HG03457 (cell line): Measurements from ENCODE around the gene PDSS2.

Experiments used
- ATAC-seq: cut with Tn5 transposase; IDR thresholded peaks from one replicate; pipeline ENCODE4 v1.9.1; 2021; ENCODE audit warnings: moderate number of reproducible peaks; ENCODE audit not compliant: unreplicated experiment

PDSS2 gene

DNA sequence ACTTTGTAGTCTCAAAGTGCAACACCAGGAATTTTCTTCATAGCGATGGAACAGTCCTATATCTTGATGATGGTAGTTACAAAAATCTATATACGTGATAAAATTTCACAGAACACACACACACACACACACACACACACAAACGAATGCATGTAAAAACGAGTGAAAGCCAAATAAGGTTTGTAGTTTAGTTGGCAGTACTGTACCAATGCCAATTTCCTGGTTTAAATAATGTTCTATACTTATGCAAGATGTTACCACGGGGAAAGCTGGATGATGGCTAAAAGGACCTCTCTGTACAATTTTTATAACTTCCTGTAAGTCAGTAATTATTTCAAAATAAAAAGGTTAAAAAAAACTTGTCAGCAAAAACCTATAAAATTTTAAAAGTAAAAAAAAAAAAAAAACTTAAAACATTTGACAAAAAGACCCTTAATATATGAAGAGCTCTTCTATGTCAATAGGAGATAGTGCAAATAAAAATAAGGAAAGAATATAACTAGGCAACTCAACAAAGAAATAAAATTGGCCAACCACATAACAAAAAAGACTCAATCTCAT, 37.6 kb downstream of the PDSS2 start:
- ATAC-seq = no peak

- no peak for ATAC-seq
These were observed 39.6 kb downstream of the PDSS2 start for GRCh38 chr6:107419733-107420132.

DNA sequence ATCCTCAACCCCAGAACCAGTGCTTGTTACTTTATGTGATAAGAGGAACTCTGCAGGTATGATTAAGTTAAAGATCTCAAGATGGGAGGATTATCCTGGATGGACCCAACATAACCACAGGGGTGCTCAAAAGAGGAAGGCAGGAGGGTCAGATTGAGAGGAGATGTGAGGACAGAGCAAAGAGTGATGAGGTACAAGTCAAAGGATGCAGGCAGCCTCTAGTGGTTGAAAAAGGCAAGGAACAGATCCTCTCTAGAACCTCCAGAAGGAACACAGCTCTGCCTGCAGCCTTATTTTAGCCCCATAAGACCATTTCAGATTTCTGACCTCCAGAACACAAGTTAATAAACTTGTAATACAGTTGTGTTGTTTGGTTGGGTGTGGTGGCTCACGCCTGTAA, 41.2 kb downstream of the PDSS2 start:
- ATAC-seq = no peak

DNA sequence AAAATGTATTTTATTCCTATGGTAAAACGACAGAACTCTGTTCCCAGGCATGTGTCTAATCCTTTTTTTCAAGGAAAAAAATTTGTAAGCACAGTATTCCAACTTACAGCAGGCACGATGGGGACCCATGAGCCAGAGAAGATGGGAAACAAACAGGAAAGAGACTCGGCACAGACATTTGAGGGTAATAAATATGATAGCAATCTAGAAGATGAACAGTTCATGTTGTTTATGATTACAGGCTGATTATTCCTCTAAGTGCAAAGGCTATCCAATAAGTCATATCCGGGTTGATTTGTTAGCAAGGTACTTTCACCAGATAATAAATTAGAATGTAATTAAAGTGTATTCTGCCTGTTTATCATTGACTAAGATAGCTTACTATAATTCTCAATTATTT, 43.2 kb downstream of the PDSS2 start:
- no peak for ATAC-seq

- no peak for ATAC-seq
These were observed 45.3 kb downstream of the PDSS2 start for GRCh38 chr6:107413966-107414645.

- ATAC-seq = no peak
These were observed 48.2 kb downstream of the PDSS2 start for GRCh38 chr6:107411161-107411560.

DNA sequence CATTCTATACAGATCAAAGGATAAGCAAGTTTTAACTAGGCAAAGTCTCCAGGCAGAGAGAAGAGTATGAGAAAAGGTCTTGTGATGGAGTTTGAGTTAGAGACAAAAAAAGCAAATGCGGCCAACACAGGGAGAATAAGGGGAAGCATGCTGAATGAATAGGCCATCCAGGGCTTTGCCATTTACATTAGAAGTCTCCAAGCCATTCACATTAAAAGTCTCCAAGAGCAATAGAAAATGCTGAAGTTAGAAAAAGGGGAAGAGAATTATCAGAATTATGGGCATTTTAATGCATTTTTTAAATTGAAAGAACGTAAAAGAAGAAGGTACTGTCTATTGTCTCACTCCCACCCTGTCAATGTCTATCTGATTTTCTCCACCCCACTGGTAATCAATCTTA, 49.4 kb downstream of the PDSS2 start:
- ATAC-seq = no peak

- ATAC-seq = no peak
These were observed 50.6 kb downstream of the PDSS2 start for GRCh38 chr6:107408714-107409113.

- ATAC-seq = no peak
These were observed 54.4 kb downstream of the PDSS2 start for GRCh38 chr6:107405002-107405401.

DNA sequence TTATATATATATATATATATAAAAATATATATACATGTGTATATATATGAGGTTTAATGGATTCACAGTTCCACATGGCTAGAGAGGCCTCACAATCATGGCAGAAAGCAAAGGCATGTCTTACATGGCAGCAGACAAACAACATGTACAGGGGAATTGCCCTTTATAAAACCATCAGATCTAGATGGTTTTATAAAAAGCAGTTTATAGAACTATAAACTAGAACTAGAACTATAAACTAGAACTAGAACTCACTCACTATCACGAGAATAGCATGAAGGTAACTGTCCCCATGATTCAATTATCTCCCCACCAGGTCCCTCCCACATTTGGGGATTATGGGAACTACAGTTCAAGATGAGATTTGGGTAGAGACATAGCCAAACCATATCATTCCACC, 56.8 kb downstream of the PDSS2 start:
- no peak for ATAC-seq

- ATAC-seq = no peak
These were observed 57.8 kb downstream of the PDSS2 start for GRCh38 chr6:107401573-107401972.

- ATAC-seq = no peak
These were observed 58.7 kb downstream of the PDSS2 start for GRCh38 chr6:107400616-107401147.

- no peak for ATAC-seq
These were observed 59.4 kb downstream of the PDSS2 start for GRCh38 chr6:107399935-107400334.

GRCh38 chr6:107398001-107398400, 61.4 kb downstream of the PDSS2 start:
- ATAC-seq = no peak

DNA sequence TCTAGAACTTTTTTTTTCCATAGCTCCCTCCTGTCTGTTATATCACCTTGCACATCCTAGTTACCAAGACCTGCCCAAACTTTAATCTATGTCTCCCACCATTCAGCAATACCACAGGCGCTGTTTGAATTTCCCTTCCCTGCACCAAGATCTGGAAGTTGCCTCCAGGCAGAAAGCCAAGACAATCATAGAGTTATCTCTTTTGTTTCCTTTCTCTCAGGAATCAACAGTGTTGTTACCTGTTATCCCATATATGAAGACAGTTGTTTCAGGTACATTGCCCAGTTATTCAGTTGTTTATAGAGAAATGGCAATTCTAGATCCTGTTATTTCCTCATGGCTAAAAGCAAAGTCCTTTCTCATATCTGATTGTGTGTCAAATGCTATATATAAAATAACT, 63.2 kb downstream of the PDSS2 start:
- ATAC-seq = no peak

DNA sequence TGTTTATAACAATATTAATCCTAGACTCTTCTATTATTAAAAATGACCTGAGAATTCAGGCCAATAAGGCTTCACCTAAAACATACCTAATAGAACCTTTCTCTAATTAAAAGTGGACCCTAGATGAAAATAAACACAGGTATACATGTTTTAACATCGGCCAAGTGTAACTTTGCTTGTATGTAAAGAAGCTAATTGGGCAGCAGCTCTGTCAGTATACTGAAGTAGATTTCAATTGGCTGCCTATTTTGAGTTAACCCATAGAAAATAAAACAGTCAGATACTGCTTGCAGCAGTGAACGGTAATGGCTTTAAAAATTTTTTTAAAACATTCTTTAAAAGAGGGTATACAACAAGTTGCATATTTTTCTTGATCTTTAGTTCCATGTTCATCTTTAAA, 67.3 kb downstream of the PDSS2 start:
- ATAC-seq = no peak

- ATAC-seq = no peak
These were observed 68.5 kb downstream of the PDSS2 start for GRCh38 chr6:107390685-107391435.

GRCh38 chr6:107390056-107390455, 69.3 kb downstream of the PDSS2 start:
- ATAC-seq = no peak

GRCh38 chr6:107386904-107387303, 72.5 kb downstream of the PDSS2 start:
- no peak for ATAC-seq

DNA sequence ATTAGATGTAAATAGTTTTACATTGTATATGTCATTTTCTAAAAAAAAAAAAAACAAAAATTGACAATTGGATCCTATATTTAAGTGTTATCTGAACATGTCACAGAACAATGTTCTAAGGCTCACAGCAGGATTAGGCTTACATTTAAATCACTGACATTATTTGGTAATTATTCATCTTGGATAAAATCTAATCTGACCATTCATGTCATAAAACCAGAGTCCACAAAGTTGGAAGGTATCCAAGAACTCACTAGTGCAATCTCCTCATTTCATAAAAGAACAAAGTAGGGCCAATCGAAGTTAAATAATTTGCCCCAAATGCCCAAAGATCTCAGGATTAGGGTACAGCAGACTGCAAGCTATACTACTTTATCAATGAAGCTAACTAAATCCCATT, 73.0 kb downstream of the PDSS2 start:
- ATAC-seq = no peak

DNA sequence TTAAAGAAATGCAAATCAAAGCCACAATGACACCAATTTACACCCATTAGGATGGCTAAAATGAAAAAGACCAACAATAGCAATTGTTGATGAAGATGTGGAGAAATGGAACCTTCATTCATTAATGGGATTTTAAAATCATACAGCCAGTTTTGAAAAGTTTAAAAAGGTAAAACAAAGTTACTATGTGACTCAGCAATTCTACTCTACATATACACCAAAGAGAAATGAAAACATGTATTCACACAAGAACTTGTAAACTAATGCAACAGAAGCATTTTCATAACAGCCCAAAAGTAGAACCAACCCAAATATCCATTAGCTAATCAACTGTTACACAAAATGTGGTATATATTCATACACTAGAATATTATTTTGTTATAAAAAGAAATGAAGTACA, 75.7 kb downstream of the PDSS2 start:
- ATAC-seq = no peak

DNA sequence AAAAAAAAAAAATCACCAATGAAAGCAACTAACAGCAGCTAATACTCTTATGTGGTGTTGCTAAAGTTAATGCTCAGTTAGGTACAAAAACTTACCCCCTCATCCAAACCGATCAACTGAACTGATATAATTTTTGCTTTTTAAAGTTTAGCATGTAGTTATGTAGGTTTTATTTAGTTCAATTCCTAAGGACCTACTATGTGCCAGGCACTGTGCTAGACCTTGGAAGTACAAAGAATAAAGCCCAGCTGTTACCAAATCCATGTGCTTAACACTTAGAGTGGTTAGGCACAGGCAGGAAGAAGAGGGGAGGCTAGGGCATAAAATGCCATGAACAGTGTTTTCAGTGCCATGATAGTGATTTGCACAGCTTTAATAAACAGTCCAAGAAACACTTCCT, 85.1 kb downstream of the PDSS2 start:
- ATAC-seq = no peak
